Stimulated activated naive CD4-positive, alpha-beta T cell treated with Interleukin-2 at 50 U/mL for 16 hours (primary cell): ENCODE data around the gene XDH.

ENCODE experiments used
- DNase-seq: peaks from one replicate; lab custom pipeline; 2025; lab: John Stamatoyannopoulos, UW

XDH gene

GRCh38 chr2:31414601-31415241 is at the start of gene XDH:
Gene XDH (minus strand): TSS chr2:31414742. CDS start chr2:31414666, 76 bp downstream.
- DNase-seq: no peak

GRCh38 chr2:31457651-31458050 is 43.1 kb upstream of the XDH start:
- DNase-seq: no peak

- no peak for DNase-seq
Measured at GRCh38 chr2:31446848-31447247, 32.3 kb upstream of the XDH start.

GRCh38 chr2:31442376-31442775 is 27.8 kb upstream of the XDH start:
- no peak for DNase-seq

GRCh38 chr2:31440764-31441163 is 26.2 kb upstream of the XDH start:
- no peak for DNase-seq

GRCh38 chr2:31434911-31435310 is 20.4 kb upstream of the XDH start:
- no peak for DNase-seq

GRCh38 chr2:31433541-31433940 is 19.0 kb upstream of the XDH start:
- no peak for DNase-seq

GRCh38 chr2:31430439-31431165 is 16.1 kb upstream of the XDH start:
- no peak for DNase-seq

- DNase-seq: peak; percentile 27
Measured at GRCh38 chr2:31429759-31430438, 15.4 kb upstream of the XDH start.

- DNase-seq: no peak
Measured at GRCh38 chr2:31429040-31429439, 14.5 kb upstream of the XDH start.

GRCh38 chr2:31428001-31428418 is 13.5 kb upstream of the XDH start:
- no peak for DNase-seq

GRCh38 chr2:31426096-31426495 is 11.6 kb upstream of the XDH start:
- no peak for DNase-seq

GRCh38 chr2:31421634-31422033 is 7.1 kb upstream of the XDH start:
- no peak for DNase-seq

- no peak for DNase-seq
Measured at GRCh38 chr2:31420936-31421335, 6.4 kb upstream of the XDH start.

GRCh38 chr2:31419386-31419785 is 4.8 kb upstream of the XDH start:
- DNase-seq: no peak

GRCh38 chr2:31415421-31415820 is 879 bp upstream of the XDH start:
- DNase-seq: no peak

- no peak for DNase-seq
Measured at GRCh38 chr2:31413862-31414550, 536 bp downstream of the XDH start.

- no peak for DNase-seq
Measured at GRCh38 chr2:31413025-31413424, 1.5 kb downstream of the XDH start.

GRCh38 chr2:31411771-31412170 is 2.8 kb downstream of the XDH start:
- DNase-seq: no peak

- no peak for DNase-seq
Measured at GRCh38 chr2:31406593-31407385, 7.8 kb downstream of the XDH start.

- no peak for DNase-seq
Measured at GRCh38 chr2:31404827-31405226, 9.7 kb downstream of the XDH start.

- no peak for DNase-seq
Measured at GRCh38 chr2:31404302-31404701, 10.2 kb downstream of the XDH start.
